ENCODE results near the gene THSD4. TPM values are rescaled to one million over a fixed set of nuclear protein-coding genes. Genes with fewer than 3 reads are reported as not detected.

The THSD4 gene
- total RNA-seq, 6 donors from 2014 or later, result 16.8 to 39.7 (median 21.7) TPM

GRCh38 chr15:71191296-71191695 is 76.0 kb downstream of the THSD4 start:
- H3K4me1 ChIP-seq, result peaks cover 0 to 1% (median 0%) of the 10 kb centered on the region in 4 donors
- ATAC-seq (ENCODE audit: low FRiP score in 2 of 2) (no peak), DNase-seq (no peak)
- no peak overlapping the region for H3K27ac ChIP-seq
- no peaks in the 10 kb centered on the region for H3K36me3 ChIP-seq
- WGBS, 2 donors, result 96% methylated on average over 4 of the region's 4 CpGs
- no peaks in the 10 kb centered on the region for H3K27me3 ChIP-seq
- no peak overlapping the region for H3K4me3 ChIP-seq
- no peaks in the 10 kb centered on the region for H3K9me3 ChIP-seq
- TF ChIP-seq CTCF (IDR thresholded peaks at IDR 0.05) (no peak), EP300 (IDR thresholded peaks at IDR 0.05) (no peak), POLR2AphosphoS5 (IDR thresholded peaks at IDR 0.05) (no peak), POLR2A (IDR thresholded peaks at IDR 0.05) (no peak)

GRCh38 chr15:71192816-71193215 is 77.5 kb downstream of the THSD4 start:
- no peak for TF ChIP-seq CTCF (IDR thresholded peaks at IDR 0.05)
- TF ChIP-seq POLR2AphosphoS5 (IDR thresholded peaks at IDR 0.05), result no peak
- ATAC-seq (ENCODE audit: low FRiP score in 2 of 2), result no peak
- DNase-seq, result no peak
- WGBS, 2 donors, result 85% methylated on average over 7 of the region's 7 CpGs
- Histone ChIP-seq H3K36me3 (no peaks in the 10 kb centered on the region), H3K27me3 (no peaks in the 10 kb centered on the region), H3K4me1 (no peaks in the 10 kb centered on the region), H3K27ac (no peak overlapping the region), H3K4me3 (no peak overlapping the region), H3K9me3 (no peaks in the 10 kb centered on the region)

GRCh38 chr15:71194286-71194685 is 79.0 kb downstream of the THSD4 start:
- DNase-seq (no peak), ATAC-seq (ENCODE audit: low FRiP score in 2 of 2) (no peak)
- Histone ChIP-seq H3K4me1 (no peaks in the 10 kb centered on the region), H3K36me3 (no peaks in the 10 kb centered on the region), H3K4me3 (no peak overlapping the region), H3K9me3 (no peaks in the 10 kb centered on the region), H3K27ac (no peak overlapping the region), H3K27me3 (no peaks in the 10 kb centered on the region)
- TF ChIP-seq POLR2A (IDR thresholded peaks at IDR 0.05) (no peak), POLR2AphosphoS5 (IDR thresholded peaks at IDR 0.05) (no peak), CTCF (IDR thresholded peaks at IDR 0.05) (no peak), EP300 (IDR thresholded peaks at IDR 0.05) (no peak)
- 81 to 84% methylated on average over 6 of the region's 6 CpGs for WGBS, 2 donors

GRCh38 chr15:71195242-71195641 is 80.0 kb downstream of the THSD4 start:
- Histone ChIP-seq H3K4me1 (no peaks in the 10 kb centered on the region), H3K36me3 (no peaks in the 10 kb centered on the region), H3K27me3 (no peaks in the 10 kb centered on the region), H3K4me3 (no peak overlapping the region), H3K9me3 (no peaks in the 10 kb centered on the region), H3K27ac (no peak overlapping the region)
- TF ChIP-seq CTCF (IDR thresholded peaks at IDR 0.05), result no peak
- no peak for TF ChIP-seq POLR2AphosphoS5 (IDR thresholded peaks at IDR 0.05)
- TF ChIP-seq POLR2A (IDR thresholded peaks at IDR 0.05), result no peak
- TF ChIP-seq EP300 (IDR thresholded peaks at IDR 0.05), result no peak
- ATAC-seq (ENCODE audit: low FRiP score in 2 of 2) (no peak), DNase-seq (no peak)
- 89 to 95% methylated on average over 1 of the region's 1 CpG for WGBS, 2 donors

GRCh38 chr15:71197620-71198019 is 82.3 kb downstream of the THSD4 start:
- no peak for DNase-seq
- Histone ChIP-seq H3K27ac (no peak overlapping the region), H3K27me3 (no peaks in the 10 kb centered on the region), H3K4me3 (no peak overlapping the region), H3K9me3 (no peaks in the 10 kb centered on the region), H3K4me1 (peaks cover 0 to 12% (median 0%) of the 10 kb centered on the region in 4 donors), H3K36me3 (no peaks in the 10 kb centered on the region)
- TF ChIP-seq POLR2AphosphoS5 (IDR thresholded peaks at IDR 0.05) (no peak), EP300 (IDR thresholded peaks at IDR 0.05) (no peak), POLR2A (IDR thresholded peaks at IDR 0.05) (no peak), CTCF (IDR thresholded peaks at IDR 0.05) (no peak)
- 93% methylated on average over 3 of the region's 3 CpGs; no CpG with 5 or more reads in 1 of the 2 donors for WGBS, 2 donors
- ATAC-seq (ENCODE audit: low FRiP score in 2 of 2), result no peak

Measured in upper lobe of left lung (tissue), 6 donors.